HG03378 (cell line): ENCODE measurements around the gene GLIS1.

Source experiments
- ATAC-seq: cut with Tn5 transposase; IDR thresholded peaks from one replicate; pipeline ENCODE4 v1.9.1; 2021; ENCODE audit warnings: mild to moderate bottlenecking, moderate library complexity; ENCODE audit not compliant: unreplicated experiment

The GLIS1 gene

GRCh38 chr1:53620061-53620855 lies 118.7 kb downstream of the GLIS1 start:
- no peak for ATAC-seq

GRCh38 chr1:53619367-53620060 lies 119.5 kb downstream of the GLIS1 start:
- ATAC-seq, result no peak

- ATAC-seq, result no peak
These were observed 120.2 kb downstream of the GLIS1 start for GRCh38 chr1:53618500-53619366.

GRCh38 chr1:53617851-53618499 lies 121.0 kb downstream of the GLIS1 start:
- no peak for ATAC-seq

GRCh38 chr1:53617382-53617781 lies 121.6 kb downstream of the GLIS1 start:
- ATAC-seq, result no peak

GRCh38 chr1:53616927-53617326 lies 122.0 kb downstream of the GLIS1 start:
- no peak for ATAC-seq

GRCh38 chr1:53616511-53616910 lies 122.5 kb downstream of the GLIS1 start:
- ATAC-seq, result no peak

GRCh38 chr1:53615101-53615500 lies 123.9 kb downstream of the GLIS1 start:
- ATAC-seq, result no peak

- ATAC-seq, result no peak
These were observed 124.5 kb downstream of the GLIS1 start for GRCh38 chr1:53614231-53615021.

GRCh38 chr1:53608676-53609075 lies 130.3 kb downstream of the GLIS1 start:
- ATAC-seq, result no peak

GRCh38 chr1:53608071-53608470 lies 130.9 kb downstream of the GLIS1 start:
- ATAC-seq, result no peak

GRCh38 chr1:53606651-53607051 lies 132.3 kb downstream of the GLIS1 start:
- ATAC-seq, result no peak

- no peak for ATAC-seq
These were observed 132.8 kb downstream of the GLIS1 start for GRCh38 chr1:53606197-53606596.

- ATAC-seq, result no peak
These were observed 133.8 kb downstream of the GLIS1 start for GRCh38 chr1:53605181-53605580.

GRCh38 chr1:53604291-53604919 lies 134.6 kb downstream of the GLIS1 start:
- ATAC-seq, result no peak

GRCh38 chr1:53603431-53603830 lies 135.5 kb downstream of the GLIS1 start:
- ATAC-seq, result no peak

- ATAC-seq, result no peak
These were observed 136.8 kb downstream of the GLIS1 start for GRCh38 chr1:53601867-53602775.

GRCh38 chr1:53601031-53601745 lies 137.8 kb downstream of the GLIS1 start:
- no peak for ATAC-seq
